Breast epithelium (tissue), 3 donors: ENCODE data around the gene ZNF622.

ENCODE experiments used
- POLR2AphosphoS5 ChIP-seq, 3 donors: sonication (generic); formaldehyde crosslinking; IDR thresholded peaks; one replicate each; pipeline ENCODE4 v1.6.1; 2017; ENCODE audit warnings: antibody characterized with exemption in 3 of 3
- TF ChIP-seq, protein P1 (sequence below), 3 donors: fragments of 450-650 bp; IDR thresholded peaks; one replicate each; pipeline ENCODE4 v1.5.1; 2016 to 2017; ENCODE audit warnings: antibody characterized with exemption in 3 of 3, mild to moderate bottlenecking in 3 of 3, moderate library complexity in 3 of 3

DNA sequence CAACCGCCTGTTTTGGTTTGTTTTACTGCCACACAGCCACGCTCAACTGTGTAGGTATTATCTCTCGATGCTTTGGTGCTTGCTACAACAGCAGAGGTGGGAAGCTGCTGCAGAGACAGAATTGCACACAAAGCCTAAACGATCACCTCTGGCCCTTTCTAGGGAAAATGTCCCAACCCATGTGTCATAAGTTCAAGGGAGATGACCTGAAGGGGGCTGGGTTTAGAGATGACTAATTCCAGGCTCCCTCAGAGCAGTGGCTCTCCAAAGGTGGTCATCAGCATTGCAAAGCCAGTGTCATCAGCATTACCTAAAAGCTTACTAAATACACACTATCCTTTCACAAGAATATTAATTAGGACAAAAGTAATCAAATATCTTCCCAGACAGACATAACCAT is 10.9 kb downstream of the ZNF622 start:
- TF ChIP-seq, protein P1, sequence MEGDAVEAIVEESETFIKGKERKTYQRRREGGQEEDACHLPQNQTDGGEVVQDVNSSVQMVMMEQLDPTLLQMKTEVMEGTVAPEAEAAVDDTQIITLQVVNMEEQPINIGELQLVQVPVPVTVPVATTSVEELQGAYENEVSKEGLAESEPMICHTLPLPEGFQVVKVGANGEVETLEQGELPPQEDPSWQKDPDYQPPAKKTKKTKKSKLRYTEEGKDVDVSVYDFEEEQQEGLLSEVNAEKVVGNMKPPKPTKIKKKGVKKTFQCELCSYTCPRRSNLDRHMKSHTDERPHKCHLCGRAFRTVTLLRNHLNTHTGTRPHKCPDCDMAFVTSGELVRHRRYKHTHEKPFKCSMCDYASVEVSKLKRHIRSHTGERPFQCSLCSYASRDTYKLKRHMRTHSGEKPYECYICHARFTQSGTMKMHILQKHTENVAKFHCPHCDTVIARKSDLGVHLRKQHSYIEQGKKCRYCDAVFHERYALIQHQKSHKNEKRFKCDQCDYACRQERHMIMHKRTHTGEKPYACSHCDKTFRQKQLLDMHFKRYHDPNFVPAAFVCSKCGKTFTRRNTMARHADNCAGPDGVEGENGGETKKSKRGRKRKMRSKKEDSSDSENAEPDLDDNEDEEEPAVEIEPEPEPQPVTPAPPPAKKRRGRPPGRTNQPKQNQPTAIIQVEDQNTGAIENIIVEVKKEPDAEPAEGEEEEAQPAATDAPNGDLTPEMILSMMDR (IDR thresholded peaks at IDR 0.05): no peak
- no peak for TF ChIP-seq POLR2AphosphoS5 (IDR thresholded peaks at IDR 0.05)
